Loucy (cell line): ENCODE results near the gene NUAK2.

Experiments used
- EZH2phosphoT487 ChIP-seq: fragments of 200-600 bp; IDR thresholded peaks from 2 replicates; pipeline ENCODE4 v1.6.1; 2018; ENCODE audit warnings: antibody characterized with exemption, mild to moderate bottlenecking, moderate library complexity, borderline replicate concordance
- TF ChIP-seq, protein P1 (sequence below): fragments of 200-600 bp; sonication (generic); conservative IDR thresholded peaks from 2 replicates; pipeline ENCODE4 v1.5.1; 2014; ENCODE audit warnings: mild to moderate bottlenecking, antibody characterized with exemption, low read length

- TF ChIP-seq, protein P1, sequence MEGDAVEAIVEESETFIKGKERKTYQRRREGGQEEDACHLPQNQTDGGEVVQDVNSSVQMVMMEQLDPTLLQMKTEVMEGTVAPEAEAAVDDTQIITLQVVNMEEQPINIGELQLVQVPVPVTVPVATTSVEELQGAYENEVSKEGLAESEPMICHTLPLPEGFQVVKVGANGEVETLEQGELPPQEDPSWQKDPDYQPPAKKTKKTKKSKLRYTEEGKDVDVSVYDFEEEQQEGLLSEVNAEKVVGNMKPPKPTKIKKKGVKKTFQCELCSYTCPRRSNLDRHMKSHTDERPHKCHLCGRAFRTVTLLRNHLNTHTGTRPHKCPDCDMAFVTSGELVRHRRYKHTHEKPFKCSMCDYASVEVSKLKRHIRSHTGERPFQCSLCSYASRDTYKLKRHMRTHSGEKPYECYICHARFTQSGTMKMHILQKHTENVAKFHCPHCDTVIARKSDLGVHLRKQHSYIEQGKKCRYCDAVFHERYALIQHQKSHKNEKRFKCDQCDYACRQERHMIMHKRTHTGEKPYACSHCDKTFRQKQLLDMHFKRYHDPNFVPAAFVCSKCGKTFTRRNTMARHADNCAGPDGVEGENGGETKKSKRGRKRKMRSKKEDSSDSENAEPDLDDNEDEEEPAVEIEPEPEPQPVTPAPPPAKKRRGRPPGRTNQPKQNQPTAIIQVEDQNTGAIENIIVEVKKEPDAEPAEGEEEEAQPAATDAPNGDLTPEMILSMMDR, result no peak
- TF ChIP-seq EZH2phosphoT487, result no peak
Measured at GRCh38 chr1:205344066-205344928, 22.8 kb upstream of the NUAK2 start.
